Measurements from ENCODE around the gene BMERB1. TPM values are rescaled to one million over a fixed set of nuclear protein-coding genes. Genes with fewer than 3 reads are reported as not detected.

BMERB1 gene
- total RNA-seq, 1 donor from 2014 or later, result 45.4 TPM

GRCh38 chr16:15609286-15609649 is 174.9 kb downstream of the BMERB1 start:
- TF ChIP-seq, protein P1, sequence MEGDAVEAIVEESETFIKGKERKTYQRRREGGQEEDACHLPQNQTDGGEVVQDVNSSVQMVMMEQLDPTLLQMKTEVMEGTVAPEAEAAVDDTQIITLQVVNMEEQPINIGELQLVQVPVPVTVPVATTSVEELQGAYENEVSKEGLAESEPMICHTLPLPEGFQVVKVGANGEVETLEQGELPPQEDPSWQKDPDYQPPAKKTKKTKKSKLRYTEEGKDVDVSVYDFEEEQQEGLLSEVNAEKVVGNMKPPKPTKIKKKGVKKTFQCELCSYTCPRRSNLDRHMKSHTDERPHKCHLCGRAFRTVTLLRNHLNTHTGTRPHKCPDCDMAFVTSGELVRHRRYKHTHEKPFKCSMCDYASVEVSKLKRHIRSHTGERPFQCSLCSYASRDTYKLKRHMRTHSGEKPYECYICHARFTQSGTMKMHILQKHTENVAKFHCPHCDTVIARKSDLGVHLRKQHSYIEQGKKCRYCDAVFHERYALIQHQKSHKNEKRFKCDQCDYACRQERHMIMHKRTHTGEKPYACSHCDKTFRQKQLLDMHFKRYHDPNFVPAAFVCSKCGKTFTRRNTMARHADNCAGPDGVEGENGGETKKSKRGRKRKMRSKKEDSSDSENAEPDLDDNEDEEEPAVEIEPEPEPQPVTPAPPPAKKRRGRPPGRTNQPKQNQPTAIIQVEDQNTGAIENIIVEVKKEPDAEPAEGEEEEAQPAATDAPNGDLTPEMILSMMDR (IDR thresholded peaks at IDR 0.05), result no peak

DNA sequence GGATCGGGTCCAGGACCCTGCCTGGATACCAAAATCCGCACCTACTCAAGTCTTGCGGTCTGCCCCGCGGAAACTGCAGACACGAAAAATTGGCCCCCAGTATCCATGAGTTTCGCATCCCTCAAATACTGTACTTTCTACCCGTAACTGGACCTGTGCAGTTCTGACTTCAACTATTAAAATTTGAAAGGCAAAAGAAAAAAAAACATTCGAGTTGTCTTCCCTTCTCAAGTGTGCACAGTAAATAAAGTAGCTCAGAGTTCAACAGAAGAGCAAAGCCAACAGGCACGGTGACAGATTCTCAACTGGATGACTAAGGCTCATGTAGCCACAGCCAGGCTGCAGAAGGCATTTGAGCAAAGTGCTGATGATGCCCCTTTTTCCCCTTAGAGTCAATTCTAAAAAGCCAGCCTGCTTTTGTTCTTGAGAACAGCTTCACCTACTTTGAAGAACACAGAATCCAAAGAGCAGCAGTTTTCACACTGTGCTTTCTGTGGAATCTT is 176.0 kb downstream of the BMERB1 start:
- intact Hi-C loops (cut with DNase I), result no loop called here
- Histone ChIP-seq H3K4me3 (no peak overlapping the region), H3K4me1 (no peaks in the 10 kb centered on the region), H3K27me3 (no peaks in the 10 kb centered on the region), H3K36me3 (peaks cover 83 to 86% of the 10 kb centered on the region in 2 donors), H3K27ac (no peak overlapping the region), H3K9me3 (no peaks in the 10 kb centered on the region)
- TF ChIP-seq, protein P1 (IDR thresholded peaks at IDR 0.05), result no peak
- no peak for DNase-seq (ENCODE audit: low spot score in 2 of 2)

More at GRCh38 chr16:15609286-15609649, 174.9 kb downstream of the BMERB1 start:
- H3K27ac ChIP-seq, result no peak overlapping the region
- no peaks in the 10 kb centered on the region for H3K9me3 ChIP-seq
- peak in 1 of 2 donors; percentile 11 for DNase-seq (ENCODE audit: low spot score in 2 of 2)
- peaks cover 79 to 87% of the 10 kb centered on the region in 2 donors for H3K36me3 ChIP-seq
- intact Hi-C loops (cut with DNase I), result no loop called here
- no peaks in the 10 kb centered on the region for H3K27me3 ChIP-seq
- no peak overlapping the region for H3K4me3 ChIP-seq
- H3K4me1 ChIP-seq, result no peaks in the 10 kb centered on the region

GRCh38 chr16:15611610-15612009 is 177.2 kb downstream of the BMERB1 start:
- intact Hi-C loops (cut with DNase I), result no loop called here
- no peak overlapping the region for H3K4me3 ChIP-seq
- H3K27me3 ChIP-seq, result no peaks in the 10 kb centered on the region
- no peak for DNase-seq (ENCODE audit: low spot score in 2 of 2)
- no peaks in the 10 kb centered on the region for H3K9me3 ChIP-seq
- no peaks in the 10 kb centered on the region for H3K4me1 ChIP-seq
- no peak overlapping the region for H3K27ac ChIP-seq
- TF ChIP-seq, protein P1 (IDR thresholded peaks at IDR 0.05), result no peak
- peaks cover 89 to 94% of the 10 kb centered on the region in 2 donors for H3K36me3 ChIP-seq

- TF ChIP-seq, protein P1 (IDR thresholded peaks at IDR 0.05), result no peak
- Histone ChIP-seq H3K27me3 (no peaks in the 10 kb centered on the region), H3K36me3 (peaks cover 80 to 89% of the 10 kb centered on the region in 2 donors), H3K27ac (no peak overlapping the region), H3K4me1 (no peaks in the 10 kb centered on the region), H3K4me3 (no peak overlapping the region), H3K9me3 (no peaks in the 10 kb centered on the region)
- intact Hi-C loops (cut with DNase I), result no loop called here
- DNase-seq (ENCODE audit: low spot score in 2 of 2), result no peak
Observed at GRCh38 chr16:15613676-15614075, 179.3 kb downstream of the BMERB1 start.

DNA sequence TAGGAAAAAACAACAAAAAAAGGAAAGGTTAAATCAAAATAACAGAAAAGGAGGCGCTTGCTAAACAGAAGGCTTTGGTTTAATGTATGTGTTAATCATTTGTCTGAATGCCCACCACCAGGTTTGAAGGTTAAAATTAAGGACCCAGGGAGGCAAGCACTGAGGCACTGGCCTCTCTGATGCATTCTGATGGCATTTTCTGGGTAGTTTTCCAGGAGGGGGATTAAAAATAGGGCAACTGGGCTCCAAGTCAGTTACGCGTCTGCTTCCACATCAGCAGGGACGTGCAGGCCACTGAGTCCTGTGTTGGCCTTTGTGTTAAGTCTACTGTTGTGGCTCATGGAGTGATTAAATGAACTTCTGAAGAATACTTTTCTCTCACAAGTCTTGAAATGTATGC is 181.6 kb downstream of the BMERB1 start:
- Histone ChIP-seq H3K9me3 (no peaks in the 10 kb centered on the region), H3K36me3 (peaks cover 75 to 80% of the 10 kb centered on the region in 2 donors), H3K4me1 (peaks cover 0 to 1% of the 10 kb centered on the region in 2 donors), H3K27me3 (no peaks in the 10 kb centered on the region), H3K4me3 (no peak overlapping the region), H3K27ac (no peak overlapping the region)
- TF ChIP-seq, protein P1 (IDR thresholded peaks at IDR 0.05), result no peak
- intact Hi-C loops (cut with DNase I), result no loop called here
- no peak for DNase-seq (ENCODE audit: low spot score in 2 of 2)
